ENCODE results near the gene MAD2L1BP.

DNA sequence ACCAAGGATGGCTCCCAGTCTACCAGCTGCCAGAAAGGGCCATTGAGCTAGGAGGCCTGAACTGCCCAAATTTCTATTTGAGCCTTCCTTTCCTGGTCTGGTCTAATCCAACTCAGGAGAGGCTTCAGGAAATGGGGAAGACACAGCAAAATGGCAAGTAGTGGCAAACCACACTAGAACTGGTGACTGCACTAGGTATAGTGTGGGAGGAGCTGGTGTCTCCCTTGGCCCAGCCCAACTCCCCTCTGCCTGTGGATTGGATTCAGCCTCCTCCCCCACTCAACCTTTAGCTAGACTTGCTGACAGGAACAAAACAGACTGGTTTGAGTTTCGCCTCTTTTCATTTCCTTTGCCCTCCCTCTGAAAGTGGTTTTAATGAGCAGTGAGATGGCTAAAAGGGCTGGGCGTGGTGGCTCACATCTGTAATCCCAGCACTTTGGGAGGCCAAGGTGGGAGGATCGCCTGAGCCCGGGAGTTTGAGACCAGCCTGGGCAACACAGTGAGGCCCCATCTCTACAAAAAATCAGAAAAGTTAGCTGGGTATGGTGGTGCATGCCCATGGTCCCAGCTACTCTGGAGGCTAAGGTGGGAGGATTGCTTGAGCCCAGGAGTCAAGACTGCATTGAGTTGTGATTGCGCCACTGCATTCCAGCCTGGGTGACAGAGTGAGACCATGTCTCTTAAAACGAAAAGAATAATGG lies 34.4 kb downstream of the MAD2L1BP start:
- TF ChIP-seq POLR2A (IDR thresholded peaks at IDR 0.05; ENCODE audit: low read depth, low read length) (no peak), MXI1 (IDR thresholded peaks at IDR 0.05; ENCODE audit: borderline replicate concordance, low read depth, low read length) (no peak), NFE2L2 (IDR thresholded peaks at IDR 0.05; ENCODE audit: low read depth, low read length) (no peak), CEBPB (IDR thresholded peaks at IDR 0.05; ENCODE audit: low read depth, low read length) (peak; percentile 46; the same call in 1 of the 2 replicates), SMC3 (IDR thresholded peaks at IDR 0.05; ENCODE audit: low read depth, low read length) (no peak), CHD1 (IDR thresholded peaks at IDR 0.05; ENCODE audit: low read depth, low read length) (no peak), RFX5 (IDR thresholded peaks at IDR 0.05; ENCODE audit: low read depth, low read length) (no peak), MAZ (IDR thresholded peaks at IDR 0.05; ENCODE audit: borderline replicate concordance, low read depth, low read length) (no peak)
- TF ChIP-seq, protein P1, sequence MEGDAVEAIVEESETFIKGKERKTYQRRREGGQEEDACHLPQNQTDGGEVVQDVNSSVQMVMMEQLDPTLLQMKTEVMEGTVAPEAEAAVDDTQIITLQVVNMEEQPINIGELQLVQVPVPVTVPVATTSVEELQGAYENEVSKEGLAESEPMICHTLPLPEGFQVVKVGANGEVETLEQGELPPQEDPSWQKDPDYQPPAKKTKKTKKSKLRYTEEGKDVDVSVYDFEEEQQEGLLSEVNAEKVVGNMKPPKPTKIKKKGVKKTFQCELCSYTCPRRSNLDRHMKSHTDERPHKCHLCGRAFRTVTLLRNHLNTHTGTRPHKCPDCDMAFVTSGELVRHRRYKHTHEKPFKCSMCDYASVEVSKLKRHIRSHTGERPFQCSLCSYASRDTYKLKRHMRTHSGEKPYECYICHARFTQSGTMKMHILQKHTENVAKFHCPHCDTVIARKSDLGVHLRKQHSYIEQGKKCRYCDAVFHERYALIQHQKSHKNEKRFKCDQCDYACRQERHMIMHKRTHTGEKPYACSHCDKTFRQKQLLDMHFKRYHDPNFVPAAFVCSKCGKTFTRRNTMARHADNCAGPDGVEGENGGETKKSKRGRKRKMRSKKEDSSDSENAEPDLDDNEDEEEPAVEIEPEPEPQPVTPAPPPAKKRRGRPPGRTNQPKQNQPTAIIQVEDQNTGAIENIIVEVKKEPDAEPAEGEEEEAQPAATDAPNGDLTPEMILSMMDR (conservative IDR thresholded peaks at IDR 0.05; ENCODE audit: low read depth, low read length), result no peak
- TF ChIP-seq, protein P2, sequence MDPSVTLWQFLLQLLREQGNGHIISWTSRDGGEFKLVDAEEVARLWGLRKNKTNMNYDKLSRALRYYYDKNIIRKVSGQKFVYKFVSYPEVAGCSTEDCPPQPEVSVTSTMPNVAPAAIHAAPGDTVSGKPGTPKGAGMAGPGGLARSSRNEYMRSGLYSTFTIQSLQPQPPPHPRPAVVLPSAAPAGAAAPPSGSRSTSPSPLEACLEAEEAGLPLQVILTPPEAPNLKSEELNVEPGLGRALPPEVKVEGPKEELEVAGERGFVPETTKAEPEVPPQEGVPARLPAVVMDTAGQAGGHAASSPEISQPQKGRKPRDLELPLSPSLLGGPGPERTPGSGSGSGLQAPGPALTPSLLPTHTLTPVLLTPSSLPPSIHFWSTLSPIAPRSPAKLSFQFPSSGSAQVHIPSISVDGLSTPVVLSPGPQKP (IDR thresholded peaks at IDR 0.05; ENCODE audit: borderline replicate concordance, low read depth, low read length), result no peak
- TF ChIP-seq, protein P3, sequence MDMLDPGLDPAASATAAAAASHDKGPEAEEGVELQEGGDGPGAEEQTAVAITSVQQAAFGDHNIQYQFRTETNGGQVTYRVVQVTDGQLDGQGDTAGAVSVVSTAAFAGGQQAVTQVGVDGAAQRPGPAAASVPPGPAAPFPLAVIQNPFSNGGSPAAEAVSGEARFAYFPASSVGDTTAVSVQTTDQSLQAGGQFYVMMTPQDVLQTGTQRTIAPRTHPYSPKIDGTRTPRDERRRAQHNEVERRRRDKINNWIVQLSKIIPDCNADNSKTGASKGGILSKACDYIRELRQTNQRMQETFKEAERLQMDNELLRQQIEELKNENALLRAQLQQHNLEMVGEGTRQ (IDR thresholded peaks at IDR 0.05; ENCODE audit: low read depth, low read length), result no peak

Data from IMR-90 (cell line).